Measurements from ENCODE around the gene ZNF853. TPM values are rescaled to one million over a fixed set of nuclear protein-coding genes. Genes with fewer than 3 reads are reported as not detected.
A peak's percentile ranks its signal among the peaks of the same experiment; 100 is the strongest.

ZNF853 gene
- total RNA-seq, 4 donors from 2014 or later, result 17.2 to 27.4 (median 22.1) TPM

- intact Hi-C loops (cut with DNase I), result no loop called here
- WGBS, 2 donors, result 33 to 45% methylated on average over 3 to 5 of the region's 8 CpGs
- TF ChIP-seq POLR2A (IDR thresholded peaks at IDR 0.05) (no peak), CTCF (IDR thresholded peaks at IDR 0.05) (no peak)
Measured at GRCh38 chr7:6646465-6646864, 31.1 kb downstream of the ZNF853 start.

GRCh38 chr7:6647080-6647479 lies 31.7 kb downstream of the ZNF853 start:
- Histone ChIP-seq H3K9me3 (no peaks in the 10 kb centered on the region), H3K27me3 (no peaks in the 10 kb centered on the region), H3K4me1 (peaks cover 17 to 35% of the 10 kb centered on the region in 2 donors), H3K27ac (peak overlapping the region; percentile 24 to 61 (median 57)), H3K4me3 (replicated peaks in 1 of 3) (no peak overlapping the region), H3K36me3 (peaks cover 13 to 25% of the 10 kb centered on the region in 2 donors)
- 78 to 83% methylated on average over 2 to 7 of the region's 8 CpGs for WGBS, 2 donors
- TF ChIP-seq POLR2A (IDR thresholded peaks at IDR 0.05) (no peak), CTCF (IDR thresholded peaks at IDR 0.05) (no peak)
- intact Hi-C loops (cut with DNase I), result no loop called here
- DNase-seq, result no peak

More at GRCh38 chr7:6646465-6646864, 31.1 kb downstream of the ZNF853 start:
- Histone ChIP-seq H3K27ac (peak overlapping the region in 2 of 3 donors; percentile 57 to 61), H3K4me3 (replicated peaks in 1 of 3) (no peak overlapping the region), H3K4me1 (peaks cover 17 to 39% of the 10 kb centered on the region in 2 donors), H3K9me3 (no peaks in the 10 kb centered on the region), H3K27me3 (no peaks in the 10 kb centered on the region), H3K36me3 (peaks cover 9 to 24% of the 10 kb centered on the region in 2 donors)
- DNase-seq, result peak; percentile 64 to 69

GRCh38 chr7:6647541-6647940 lies 32.1 kb downstream of the ZNF853 start:
- Histone ChIP-seq H3K27me3 (no peaks in the 10 kb centered on the region), H3K4me1 (peaks cover 16 to 31% of the 10 kb centered on the region in 2 donors), H3K27ac (peak overlapping the region in 1 of 3 donors; percentile 24), H3K4me3 (replicated peaks in 1 of 3) (no peak overlapping the region), H3K9me3 (no peaks in the 10 kb centered on the region), H3K36me3 (peaks cover 17 to 30% of the 10 kb centered on the region in 2 donors)
- intact Hi-C loops (cut with DNase I), result no loop called here
- no peak for TF ChIP-seq POLR2A (IDR thresholded peaks at IDR 0.05)
- no peak for TF ChIP-seq CTCF (IDR thresholded peaks at IDR 0.05)
- 89 to 92% methylated on average over 11 to 13 of the region's 14 CpGs for WGBS, 2 donors
- DNase-seq, result no peak

GRCh38 chr7:6648066-6648814 lies 32.8 kb downstream of the ZNF853 start:
- 91 to 100% methylated on average over 11 to 12 of the region's 17 CpGs for whole genome bisulfite sequencing, 2 donors
- Histone ChIP-seq H3K4me3 (replicated peaks in 1 of 3) (no peak overlapping the region), H3K4me1 (peaks cover 13 to 26% of the 10 kb centered on the region in 2 donors), H3K9me3 (no peaks in the 10 kb centered on the region), H3K27ac (no peak overlapping the region), H3K36me3 (peaks cover 24 to 32% of the 10 kb centered on the region in 2 donors), H3K27me3 (no peaks in the 10 kb centered on the region)
- no peak for DNase-seq
- intact Hi-C loops (cut with DNase I), result no loop called here
- TF ChIP-seq POLR2A (IDR thresholded peaks at IDR 0.05), result no peak
- no peak for TF ChIP-seq CTCF (IDR thresholded peaks at IDR 0.05)

- Histone ChIP-seq H3K9me3 (no peaks in the 10 kb centered on the region), H3K36me3 (peaks cover 25 to 30% of the 10 kb centered on the region in 2 donors), H3K4me3 (replicated peaks in 1 of 3) (no peak overlapping the region), H3K27ac (no peak overlapping the region), H3K4me1 (peaks cover 9 to 21% of the 10 kb centered on the region in 2 donors), H3K27me3 (no peaks in the 10 kb centered on the region)
- DNase-seq, result no peak
- no peak for TF ChIP-seq CTCF (IDR thresholded peaks at IDR 0.05)
- no peak for TF ChIP-seq POLR2A (IDR thresholded peaks at IDR 0.05)
- 96% methylated on average over 5 of the region's 5 CpGs; no CpG with 5 or more reads in 1 of the 2 donors for WGBS, 2 donors
- intact Hi-C loops (cut with DNase I), result no loop called here
Measured at GRCh38 chr7:6648815-6649104, 33.4 kb downstream of the ZNF853 start.

Data from thyroid gland (tissue), 4 donors.